GM08714 (cell line): ENCODE results near the gene TNFSF13.
"Not testable (repeated sequence)": the region's sequence is repeated elsewhere in the genome, so short reads cannot be mapped to it uniquely, and the experiment has no call there.

Experiments used
- H3K4me3 ChIP-seq: fragments of 200-500 bp; sonication (Bioruptor generic); 2 replicates; pipeline ENCODE4 v1.5.1; 2014; ENCODE audit warnings: mild to moderate bottlenecking, low read length, inconsistent platforms
- ZNF274 ChIP-seq: IDR thresholded peaks from 2 replicates; pipeline ENCODE4 v1.6.1; 2012; ENCODE audit warnings: mild to moderate bottlenecking, low read depth, low read length

The TNFSF13 gene

DNA sequence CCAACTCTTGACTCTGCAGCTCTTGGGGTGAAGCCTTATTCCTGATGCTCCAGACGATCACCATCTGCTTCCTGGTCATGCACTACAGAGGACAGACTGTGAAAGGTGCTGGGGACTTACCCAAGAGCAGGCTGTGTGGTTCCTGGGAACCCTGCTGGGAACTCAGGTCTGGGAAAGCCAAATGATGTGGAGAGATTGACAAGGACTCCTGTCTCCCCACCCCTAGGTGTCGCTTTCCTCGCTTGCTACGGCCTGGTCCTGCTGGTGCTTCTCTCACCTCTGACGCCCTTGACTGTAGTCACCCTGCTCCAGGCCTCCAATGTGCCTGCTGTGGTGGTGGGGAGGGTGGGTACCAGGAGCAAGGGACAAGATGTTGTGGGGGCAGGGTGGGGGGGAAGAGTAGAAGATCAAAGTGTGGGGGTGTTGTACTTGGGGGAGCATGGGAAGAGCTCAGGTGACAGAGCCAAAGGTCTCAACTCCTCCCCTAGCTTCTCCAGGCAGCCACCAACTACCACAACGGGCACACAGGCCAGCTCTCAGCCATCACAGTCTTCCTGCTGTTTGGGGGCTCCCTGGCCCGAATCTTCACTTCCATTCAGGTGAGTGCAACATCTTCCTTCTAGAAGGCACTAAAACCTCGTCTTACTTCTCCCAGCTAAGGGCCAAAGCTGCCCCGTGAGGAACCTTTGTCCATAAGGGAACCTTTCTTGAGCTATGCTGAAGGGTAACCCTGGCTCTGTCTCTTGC, 28.3 kb downstream of the TNFSF13 start:
- H3K4me3 ChIP-seq: no peak overlapping the region
- TF ChIP-seq ZNF274: no peak

DNA sequence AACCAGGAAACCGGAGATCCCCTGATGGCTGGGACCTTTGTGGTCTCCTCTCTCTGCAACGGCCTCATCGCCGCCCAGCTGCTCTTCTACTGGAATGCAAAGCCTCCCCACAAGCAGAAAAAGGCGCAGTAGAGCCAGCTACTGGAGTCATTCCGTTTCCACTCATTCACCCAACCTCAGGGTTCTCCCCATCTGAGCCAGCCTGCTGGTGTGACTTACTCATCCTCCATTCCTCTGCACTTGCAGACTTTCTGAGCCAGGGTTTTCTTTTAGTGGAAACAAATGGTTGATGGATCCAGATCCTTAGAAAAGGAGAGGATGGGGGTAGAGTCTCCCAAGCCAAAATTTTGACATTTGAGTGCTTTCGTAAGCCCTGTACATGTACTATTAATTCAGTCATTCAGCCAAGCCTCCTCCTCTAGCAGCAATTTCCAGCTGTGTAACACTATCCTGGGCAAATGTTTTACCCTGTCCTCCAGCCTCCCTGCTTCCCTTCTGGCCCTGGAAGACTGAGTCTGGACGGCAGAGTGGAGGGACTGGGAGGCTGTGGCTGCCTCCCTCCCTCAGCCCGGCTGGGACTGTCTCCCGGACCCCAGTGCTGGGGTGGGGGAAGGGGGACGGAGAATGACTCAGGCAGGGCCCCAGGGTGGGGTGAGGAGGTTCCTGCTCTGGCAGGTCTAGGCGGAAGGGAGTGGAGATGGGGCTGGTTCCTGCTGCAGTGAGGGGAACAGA, 29.0 kb downstream of the TNFSF13 start:
- H3K4me3 ChIP-seq: no peak overlapping the region
- TF ChIP-seq ZNF274: no peak

DNA sequence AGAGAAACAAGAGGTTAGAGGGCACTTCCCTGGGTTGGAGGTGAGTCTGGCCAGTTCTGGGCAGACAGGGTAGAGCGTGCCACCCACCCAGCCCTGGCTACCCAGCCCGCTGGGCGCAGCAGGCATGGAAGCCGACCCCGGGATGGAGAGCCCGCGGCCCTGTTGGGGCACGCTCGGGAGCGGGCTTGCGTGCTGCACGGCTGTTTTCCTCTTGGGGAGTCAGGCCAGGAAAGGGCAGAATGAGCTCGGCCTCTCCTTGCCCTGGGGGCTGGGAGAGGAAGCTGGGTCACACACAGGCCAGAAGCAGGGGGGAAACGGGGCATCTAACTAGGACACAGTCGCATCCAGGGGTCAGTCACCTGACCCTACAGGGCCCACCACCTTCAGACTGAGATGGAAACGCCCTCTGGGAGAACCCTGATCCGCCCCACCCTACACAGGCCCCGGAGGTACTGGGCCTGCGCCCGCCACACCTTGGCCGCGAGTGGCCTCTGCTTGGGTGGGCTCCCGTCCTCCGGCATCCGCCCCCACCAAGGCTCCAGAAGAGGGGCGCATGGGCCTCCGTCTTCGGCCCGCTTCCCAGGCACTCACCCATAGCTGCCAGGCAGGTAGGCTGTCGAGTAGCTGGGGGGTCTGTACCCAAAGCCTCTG, 30.1 kb downstream of the TNFSF13 start:
- TF ChIP-seq ZNF274: no peak
- no peak overlapping the region for H3K4me3 ChIP-seq

- no peak overlapping the region for H3K4me3 ChIP-seq
- TF ChIP-seq ZNF274: no peak
These were observed 30.8 kb downstream of the TNFSF13 start for GRCh38 chr17:7589204-7589868.

GRCh38 chr17:7589891-7590691, 31.5 kb downstream of the TNFSF13 start, which contains the start of gene SOX15:
Gene SOX15 (minus strand): TSS chr17:7590094. CDS start chr17:7589676, 418 bp downstream.
- no peak within 1 kb of the TSS for H3K4me3 ChIP-seq

DNA sequence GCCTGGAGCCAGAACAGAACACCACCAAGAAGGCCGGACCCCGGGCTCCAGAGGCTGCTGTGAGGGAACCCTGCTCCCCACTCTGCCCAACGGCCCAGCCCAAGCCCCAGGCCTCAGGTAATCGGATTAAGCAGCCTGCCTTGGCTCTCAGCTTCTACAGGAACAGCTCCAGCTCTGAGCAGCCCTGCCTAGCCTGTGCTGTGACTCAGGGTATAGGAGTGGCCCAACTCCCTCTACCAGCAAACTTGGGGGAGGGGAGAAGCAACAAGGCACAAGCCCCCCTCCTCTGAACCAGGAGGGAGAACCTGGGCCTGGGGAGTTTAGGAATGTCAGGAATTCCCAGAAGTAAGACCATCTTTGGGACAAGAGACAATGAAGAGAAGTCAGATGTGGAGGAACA, 32.2 kb downstream of the TNFSF13 start:
- no peak overlapping the region for H3K4me3 ChIP-seq
- TF ChIP-seq ZNF274: no peak

More at GRCh38 chr17:7589891-7590691, 31.5 kb downstream of the TNFSF13 start, which contains the start of gene SOX15:
- no peak for TF ChIP-seq ZNF274

- H3K4me3 ChIP-seq: no peak overlapping the region
- no peak for TF ChIP-seq ZNF274
These were observed 33.0 kb downstream of the TNFSF13 start for GRCh38 chr17:7591596-7591995.

DNA sequence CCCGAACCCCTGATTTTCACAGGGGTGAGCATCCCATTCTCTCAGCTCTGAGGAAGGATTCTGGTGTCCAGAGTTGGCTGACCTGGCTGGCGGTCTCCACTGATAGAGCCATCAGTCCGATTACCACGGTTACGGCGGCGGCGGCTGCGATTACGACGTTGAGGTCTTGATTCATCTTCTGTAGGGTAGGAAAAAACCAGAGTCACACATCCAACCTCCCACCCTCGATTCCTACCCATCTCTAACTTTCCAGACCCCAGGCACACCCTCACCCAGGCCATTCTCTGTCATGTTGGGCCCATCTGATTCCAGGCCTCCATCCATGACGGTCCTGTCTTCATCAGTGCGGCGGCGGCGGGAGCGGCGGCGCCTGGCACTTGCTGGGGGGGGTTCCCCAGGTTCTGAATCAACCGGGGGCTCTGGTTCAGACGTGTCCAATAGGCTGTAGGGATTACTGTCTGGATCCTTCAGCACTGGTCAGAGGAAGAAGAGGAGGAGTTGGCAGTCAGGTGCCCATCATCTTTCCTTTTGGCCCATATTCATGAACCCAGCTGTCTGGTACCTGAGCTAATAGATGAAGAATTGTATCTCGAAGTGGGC, 34.0 kb downstream of the TNFSF13 start:
- no peak overlapping the region for H3K4me3 ChIP-seq
- no peak for TF ChIP-seq ZNF274

DNA sequence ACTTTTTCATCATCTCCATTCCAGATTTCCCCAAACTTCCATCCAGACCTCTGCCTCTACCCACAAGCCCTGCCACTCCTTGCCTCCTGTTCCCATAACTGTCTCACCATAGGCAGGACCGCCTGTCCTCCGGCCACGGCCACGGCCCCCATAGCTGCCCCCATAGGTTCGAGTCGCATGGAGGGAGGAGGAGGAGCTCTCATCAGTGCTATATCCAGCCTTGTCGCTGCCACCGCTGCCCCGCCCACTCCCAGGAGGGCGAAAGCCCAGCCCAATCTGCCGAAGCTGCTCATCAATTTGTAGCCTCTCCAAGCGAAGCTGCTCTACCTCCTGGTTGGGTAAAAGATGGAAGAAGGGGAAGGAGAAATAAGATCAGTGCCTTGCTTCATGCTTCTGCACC, 34.7 kb downstream of the TNFSF13 start:
- no peak overlapping the region for H3K4me3 ChIP-seq
- TF ChIP-seq ZNF274: no peak

DNA sequence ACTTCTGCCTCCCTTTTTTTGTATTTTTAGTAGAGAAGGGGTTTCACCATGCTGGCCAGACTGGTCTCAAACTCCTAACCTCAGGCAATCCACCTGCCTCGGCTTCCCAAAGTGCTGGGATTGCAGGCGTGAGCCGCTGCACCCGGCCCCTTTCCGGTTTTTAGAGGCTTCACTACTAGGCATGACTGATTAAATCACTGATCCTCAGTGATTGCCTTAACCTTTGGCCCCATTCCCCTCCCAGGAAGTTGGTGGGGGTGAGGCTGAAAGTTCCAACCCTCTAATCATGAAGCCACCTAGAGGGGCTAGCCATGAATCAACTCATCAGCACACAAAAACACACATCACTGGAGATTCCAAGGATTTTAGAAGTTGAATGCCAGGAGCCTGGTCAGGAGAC, 39.0 kb downstream of the TNFSF13 start:
- H3K4me3 ChIP-seq: not testable (repeated sequence)

DNA sequence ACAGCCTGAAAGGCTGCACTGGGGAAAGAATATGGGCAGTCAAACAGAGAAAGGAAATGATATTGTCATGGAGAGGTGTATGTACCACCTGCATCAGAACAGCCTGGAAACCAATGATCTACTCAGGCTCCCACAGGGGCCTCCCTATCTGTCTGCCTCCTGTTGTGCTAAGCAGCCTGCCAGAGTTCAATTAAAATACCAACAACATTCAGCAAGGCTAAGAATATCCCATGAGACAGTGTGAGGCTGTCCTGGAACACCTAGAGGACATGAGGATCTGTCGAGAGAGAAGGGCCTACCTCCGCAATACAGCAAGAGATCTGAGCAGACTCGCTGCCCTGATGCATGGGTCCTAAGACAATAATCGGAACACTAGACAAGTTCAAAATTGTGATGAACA, 47.7 kb downstream of the TNFSF13 start:
- no peak overlapping the region for H3K4me3 ChIP-seq
- TF ChIP-seq ZNF274: no peak

GRCh38 chr17:7610641-7611040, 52.1 kb downstream of the TNFSF13 start:
- H3K4me3 ChIP-seq: no peak overlapping the region
- TF ChIP-seq ZNF274: no peak
